ENCODE measurements around the gene C1QL1. TPM values are rescaled to one million over a fixed set of nuclear protein-coding genes. Genes with fewer than 3 reads are reported as not detected.

C1QL1 gene
- total and polyA plus RNA-seq, 2 of the 13 experiments (the other 11 are each of a cell fraction or from before 2014, with no cell fraction given), result 0.11 TPM

DNA sequence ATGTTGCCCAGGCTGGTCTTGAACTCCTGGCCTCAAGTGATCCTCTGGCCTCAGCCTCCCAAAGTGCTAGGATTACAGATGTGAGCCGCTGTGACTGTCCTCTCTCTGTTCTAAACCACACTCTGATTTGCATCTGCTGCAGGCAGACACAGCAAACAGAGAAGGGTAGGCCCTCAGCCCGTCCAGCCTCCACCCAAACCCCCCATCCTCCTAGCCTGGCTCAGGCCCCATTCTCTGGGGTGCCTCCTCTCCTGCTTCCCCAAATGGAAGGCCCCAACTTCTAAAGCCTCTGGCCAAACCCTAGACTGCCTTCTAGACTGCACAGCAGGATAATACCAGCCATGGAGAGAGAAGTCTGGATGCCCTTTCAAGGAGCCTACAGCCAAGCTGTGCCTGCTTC is 48.7 kb downstream of the C1QL1 start (continued):
- TF ChIP-seq, protein P1, sequence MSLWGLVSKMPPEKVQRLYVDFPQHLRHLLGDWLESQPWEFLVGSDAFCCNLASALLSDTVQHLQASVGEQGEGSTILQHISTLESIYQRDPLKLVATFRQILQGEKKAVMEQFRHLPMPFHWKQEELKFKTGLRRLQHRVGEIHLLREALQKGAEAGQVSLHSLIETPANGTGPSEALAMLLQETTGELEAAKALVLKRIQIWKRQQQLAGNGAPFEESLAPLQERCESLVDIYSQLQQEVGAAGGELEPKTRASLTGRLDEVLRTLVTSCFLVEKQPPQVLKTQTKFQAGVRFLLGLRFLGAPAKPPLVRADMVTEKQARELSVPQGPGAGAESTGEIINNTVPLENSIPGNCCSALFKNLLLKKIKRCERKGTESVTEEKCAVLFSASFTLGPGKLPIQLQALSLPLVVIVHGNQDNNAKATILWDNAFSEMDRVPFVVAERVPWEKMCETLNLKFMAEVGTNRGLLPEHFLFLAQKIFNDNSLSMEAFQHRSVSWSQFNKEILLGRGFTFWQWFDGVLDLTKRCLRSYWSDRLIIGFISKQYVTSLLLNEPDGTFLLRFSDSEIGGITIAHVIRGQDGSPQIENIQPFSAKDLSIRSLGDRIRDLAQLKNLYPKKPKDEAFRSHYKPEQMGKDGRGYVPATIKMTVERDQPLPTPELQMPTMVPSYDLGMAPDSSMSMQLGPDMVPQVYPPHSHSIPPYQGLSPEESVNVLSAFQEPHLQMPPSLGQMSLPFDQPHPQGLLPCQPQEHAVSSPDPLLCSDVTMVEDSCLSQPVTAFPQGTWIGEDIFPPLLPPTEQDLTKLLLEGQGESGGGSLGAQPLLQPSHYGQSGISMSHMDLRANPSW (CRISPR knock-in tag; IDR thresholded peaks at IDR 0.05; ENCODE audit: borderline replicate concordance), result no peak

DNA sequence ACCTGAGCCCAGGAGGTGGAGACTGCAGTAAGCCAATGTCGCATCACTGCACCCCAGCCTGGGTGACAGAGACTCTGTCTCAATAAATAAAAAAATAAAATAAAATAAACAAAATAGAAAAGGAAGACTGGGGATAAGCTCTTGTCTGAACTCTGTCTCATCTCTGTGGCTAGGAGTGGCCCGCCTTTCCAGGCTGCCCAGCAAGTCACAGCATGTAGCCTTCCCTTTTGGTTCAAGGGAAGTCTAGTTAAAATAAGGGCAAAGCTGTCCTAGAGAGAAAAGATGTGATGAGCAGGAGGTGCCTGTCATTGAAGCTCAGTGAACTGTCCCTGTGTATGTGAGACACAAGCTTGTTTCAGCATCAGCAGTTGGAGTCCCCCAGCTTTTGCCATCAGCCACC is 50.1 kb downstream of the C1QL1 start:
- POLR2A ChIA-PET, result no interaction called here
- CTCF ChIA-PET (ENCODE audit: low intra/inter-chr PET ratio, low total read pairs), result no interaction called here
- H2AFZ ChIP-seq (ENCODE audit: low read length), result no peak overlapping the region
- FAIRE-seq, result no peak
- peaks cover 14 to 42% of the 10 kb centered on the region in 2 experiments; a peak in 4 of 5 replicates for H3K27me3 ChIP-seq (ENCODE audit: control insufficient read depth in 1 of 2, insufficient read depth in 2 of 2, low read length in 2 of 2)
- H4K20me1 ChIP-seq (ENCODE audit: insufficient read depth, low read length), result no peaks in the 10 kb centered on the region
- no peaks in the 10 kb centered on the region for H3K36me3 ChIP-seq (replicated peaks in 1 of 2; ENCODE audit: control insufficient read depth in 1 of 2, insufficient read depth in 2 of 2, low read length in 2 of 2)
- BruUV-seq (replicated peaks), result no TSS peak
- H3K9me3 ChIP-seq (ENCODE audit: low read length), result no peaks in the 10 kb centered on the region
- H3K4me1 ChIP-seq (ENCODE audit: insufficient read depth, low read length), result peaks cover 45% of the 10 kb centered on the region
- in situ Hi-C loops (cut with HindIII; ENCODE audit: extremely low pct_ligation_motif_present, low pct_unique_long_range_greater_than_20kb), result no loop called here
- no peaks in the 10 kb centered on the region for H3K79me2 ChIP-seq (ENCODE audit: insufficient read depth, low read length)
- DNase-seq (ENCODE audit: low spot score), result no peak
- no peak overlapping the region for H3K9ac ChIP-seq (ENCODE audit: insufficient read depth, low read depth, low read length)
- no peak for TF ChIP-seq ERF (CRISPR knock-in tag; IDR thresholded peaks at IDR 0.05)
- intact Hi-C loops (cut with micrococcal nuclease; ENCODE audit: unreplicated experiment), result no loop called here
- no peak overlapping the region for H3K27ac ChIP-seq (ENCODE audit: extremely low read length, insufficient read depth, low read length)
- no peak overlapping the region for H3K4me2 ChIP-seq (ENCODE audit: low read depth, low read length)
- 88% methylated on average over 2 of the region's 2 CpGs for WGBS (ENCODE audit: low lambda C conversion rate)
- no peak for ATAC-seq
- H3K4me3 ChIP-seq (replicated peaks in 1 of 3; ENCODE audit: insufficient read depth in 1 of 3, low read depth in 2 of 3, low read length in 3 of 3), result no peak overlapping the region

DNA sequence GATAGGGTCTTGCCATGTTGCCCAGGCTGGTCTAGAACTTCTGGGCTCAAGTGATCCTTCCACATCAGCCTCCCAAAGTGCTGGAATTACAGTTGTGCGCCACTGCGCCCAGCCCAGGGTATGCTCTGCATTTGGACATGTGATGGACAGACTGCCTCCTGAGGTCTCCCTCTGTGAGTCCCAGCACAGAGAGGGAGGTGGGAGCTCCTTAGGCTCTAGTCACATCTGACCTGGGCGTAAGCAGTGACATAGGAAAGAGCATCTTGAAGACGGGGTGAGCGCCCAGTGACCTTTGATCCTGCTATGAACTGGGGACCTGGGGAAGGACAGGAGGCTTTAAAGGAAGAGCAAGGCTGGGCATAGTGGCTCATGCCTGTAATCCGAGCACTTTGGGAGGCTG is 50.6 kb downstream of the C1QL1 start:
- TF ChIP-seq ZNF121 (CRISPR knock-in tag; IDR thresholded peaks at IDR 0.05) (peak; percentile 40; the same call in 1 of the 2 replicates), YEATS4 (CRISPR knock-in tag; IDR thresholded peaks at IDR 0.05; ENCODE audit: borderline replicate concordance) (no peak), ZNF580 (CRISPR knock-in tag; IDR thresholded peaks at IDR 0.05; ENCODE audit: borderline replicate concordance, low read depth) (no peak), SP4 (CRISPR knock-in tag; IDR thresholded peaks at IDR 0.05) (0 out of 2 replicates have a peak, but pooled peaks have one; percentile 28), ZZZ3 (CRISPR knock-in tag; IDR thresholded peaks at IDR 0.05; ENCODE audit: borderline replicate concordance) (no peak), U2AF1 (optimal IDR thresholded peaks at IDR 0.05; ENCODE audit: low read depth, low read length) (no peak)
- no peak overlapping the region for H3K27ac ChIP-seq (ENCODE audit: extremely low read length, insufficient read depth, low read length)
- DNase-seq (ENCODE audit: low spot score), result no peak
- WGBS (ENCODE audit: low lambda C conversion rate), result 50% methylated on average over 6 of the region's 6 CpGs
- no peak overlapping the region for H3K4me2 ChIP-seq (ENCODE audit: low read depth, low read length)
- POLR2A ChIA-PET, result no interaction called here
- peaks cover 11 to 42% of the 10 kb centered on the region in 2 experiments; a peak in 4 of 5 replicates for H3K27me3 ChIP-seq (ENCODE audit: control insufficient read depth in 1 of 2, insufficient read depth in 2 of 2, low read length in 2 of 2)
- no peak overlapping the region for H3K4me3 ChIP-seq (replicated peaks in 1 of 3; ENCODE audit: insufficient read depth in 1 of 3, low read depth in 2 of 3, low read length in 3 of 3)
- H2AFZ ChIP-seq (ENCODE audit: low read length), result no peak overlapping the region
- H3K36me3 ChIP-seq (replicated peaks in 1 of 2; ENCODE audit: control insufficient read depth in 1 of 2, insufficient read depth in 2 of 2, low read length in 2 of 2), result no peaks in the 10 kb centered on the region
- no peaks in the 10 kb centered on the region for H4K20me1 ChIP-seq (ENCODE audit: insufficient read depth, low read length)
- no peak for ATAC-seq
- intact Hi-C loops (cut with micrococcal nuclease; ENCODE audit: unreplicated experiment) (no loop called here), in situ Hi-C loops (cut with HindIII; ENCODE audit: extremely low pct_ligation_motif_present, low pct_unique_long_range_greater_than_20kb) (no loop called here)
- no TSS peak for BruUV-seq (replicated peaks)
- no peak for FAIRE-seq
- H3K9ac ChIP-seq (ENCODE audit: insufficient read depth, low read depth, low read length), result no peak overlapping the region
- H3K4me1 ChIP-seq (ENCODE audit: insufficient read depth, low read length), result peaks cover 45% of the 10 kb centered on the region
- no peaks in the 10 kb centered on the region for H3K9me3 ChIP-seq (ENCODE audit: low read length)
- no peaks in the 10 kb centered on the region for H3K79me2 ChIP-seq (ENCODE audit: insufficient read depth, low read length)
- CTCF ChIA-PET (ENCODE audit: low intra/inter-chr PET ratio, low total read pairs), result no interaction called here

Measured in HepG2 (cell line).